Calu3 (cell line): ENCODE results near the gene INO80E. TPM values are rescaled to one million over a fixed set of nuclear protein-coding genes. Genes with fewer than 3 reads are reported as not detected.
A peak's percentile ranks its signal among the peaks of the same experiment; 100 is the strongest.

Source experiments
- BruUV-seq: library from RNA; stranded (reverse); fragments of 400-500 nt; replicated peaks from 2 replicates; lab custom pipeline; 2021; lab: Mats Ljungman, UMichigan
- CTCF ChIA-PET: fragments of 300-600 bp; sonication (Branson Sonifier 250); formaldehyde crosslinking; loops from one replicate; lab custom pipeline; 2022; ENCODE audit warnings: antibody characterized with exemption; lab: Charles Lee
- DNase-seq: peaks from one replicate; pipeline ENCODE4 v3.0.0; 2022
- H3K27ac Mint-ChIP-seq: one replicate; pipeline ENCODE4 v1.8.0; 2022; ENCODE audit warnings: mixed read lengths; ENCODE audit not compliant: unreplicated experiment
- H3K27me3 Mint-ChIP-seq: one replicate; pipeline ENCODE4 v1.8.0; 2022; ENCODE audit warnings: mixed read lengths; ENCODE audit not compliant: unreplicated experiment
- H3K36me3 Mint-ChIP-seq: one replicate; pipeline ENCODE4 v1.8.0; 2022; ENCODE audit warnings: mild to moderate bottlenecking, moderate library complexity, mixed read lengths; ENCODE audit not compliant: insufficient read depth, unreplicated experiment
- H3K4me1 Mint-ChIP-seq: one replicate; pipeline ENCODE4 v1.8.0; 2022; ENCODE audit warnings: mild to moderate bottlenecking, low read depth, mixed read lengths; ENCODE audit not compliant: unreplicated experiment
- H3K4me3 Mint-ChIP-seq: one replicate; pipeline ENCODE4 v1.8.0; 2022; ENCODE audit warnings: mild to moderate bottlenecking, low read depth, moderate library complexity, mixed read lengths; ENCODE audit not compliant: unreplicated experiment
- H3K9me3 Mint-ChIP-seq: one replicate; pipeline ENCODE4 v1.8.0; 2022; ENCODE audit warnings: low read depth, mixed read lengths; ENCODE audit not compliant: unreplicated experiment
- CTCF ChIP-seq: fragments of 200-600 bp; IDR thresholded peaks from one replicate; pipeline ENCODE4 v1.8.0; 2022; ENCODE audit warnings: antibody characterized with exemption; ENCODE audit not compliant: unreplicated experiment
- intact Hi-C: fragments of 100-400 bp; cut with micrococcal nuclease; formaldehyde crosslinking; loops from one replicate; pipeline ENCODE4 v1.10.0; 2022; ENCODE audit not compliant: unreplicated experiment
- total RNA-seq: library from RNA; stranded (reverse); gene quantifications from 2 replicates; pipeline ENCODE4 v1.2.3, GENCODE V29; 2022

The INO80E gene
- total RNA-seq, 1 experiment from 2014 or later: 107 TPM

GRCh38 chr16:29971304-29971703 is 24.7 kb upstream of the INO80E start:
- Mint-ChIP-seq H3K9me3 (no peaks in the 10 kb centered on the region), H3K27me3 (no peaks in the 10 kb centered on the region), H3K36me3 (peaks cover 62% of the 10 kb centered on the region), H3K27ac (no peak overlapping the region), H3K4me1 (peaks cover 19% of the 10 kb centered on the region), H3K4me3 (no peak overlapping the region)
- no peak for TF ChIP-seq CTCF
- intact Hi-C loops: loop anchor here (10.0 kb wide), 1 partner anchor 47 kb away; the partner anchor contains the start of gene KCTD13
- CTCF ChIA-PET: no interaction called here
- no peak for DNase-seq
- BruUV-seq: no TSS peak

- intact Hi-C loops: loop anchor here (10.0 kb wide), 1 partner anchor 48 kb away; the partner anchor contains the start of gene KCTD13
- Mint-ChIP-seq H3K9me3 (no peaks in the 10 kb centered on the region), H3K27me3 (no peaks in the 10 kb centered on the region), H3K36me3 (peaks cover 67% of the 10 kb centered on the region), H3K27ac (peak overlapping the region; percentile 89), H3K4me1 (peaks cover 26% of the 10 kb centered on the region), H3K4me3 (no peak overlapping the region)
- CTCF ChIA-PET: interaction anchor here (0.8 to 1.8 kb wide), 3 partner anchors 11 to 28 kb away, joined by 3 to 17 read pairs (median 15); partner anchors contain the start of gene TMEM219
- BruUV-seq: no TSS peak
- no peak for TF ChIP-seq CTCF
- no peak for DNase-seq
Observed at GRCh38 chr16:29972500-29972899, 23.5 kb upstream of the INO80E start.

- intact Hi-C loops: loop anchor here (10.0 kb wide), 1 partner anchor 48 kb away; the partner anchor contains the start of gene KCTD13
- Mint-ChIP-seq H3K4me3 (peak overlapping the region; percentile 85), H3K27me3 (no peaks in the 10 kb centered on the region), H3K36me3 (peaks cover 66% of the 10 kb centered on the region), H3K9me3 (no peaks in the 10 kb centered on the region), H3K4me1 (peaks cover 26% of the 10 kb centered on the region), H3K27ac (peak overlapping the region; percentile 89)
- BruUV-seq: no TSS peak
- no peak for DNase-seq
- CTCF ChIA-PET: interaction anchor here (0.6 to 1.8 kb wide), 9 partner anchors 11 to 156 kb away, joined by 3 to 17 read pairs (median 4); partner anchors contain the start of genes ASPHD1, SEZ6L2 and TMEM219
- TF ChIP-seq CTCF: no peak
Observed at GRCh38 chr16:29972992-29973383, 23.1 kb upstream of the INO80E start.

GRCh38 chr16:29973384-29974246 is 22.4 kb upstream of the INO80E start, which contains the start of gene TAOK2:
Gene TAOK2 (plus strand): TSS chr16:29973868. CDS start chr16:29977773, 3,905 bp downstream.
- Mint-ChIP-seq H3K27ac (peak within 1 kb of the TSS; percentile 89), H3K4me3 (peak within 1 kb of the TSS; percentile 85), H3K27me3 (no peaks in the 10 kb centered on the region), H3K9me3 (no peaks in the 10 kb centered on the region), H3K4me1 (peaks cover 26% of the 10 kb centered on the region), H3K36me3 (peaks cover 63% of the 10 kb centered on the region)
- no TSS peak for BruUV-seq
- TF ChIP-seq CTCF: no peak
- intact Hi-C loops: loop anchor here (10.0 kb wide), 1 partner anchor 49 kb away; the partner anchor contains the start of gene KCTD13
- CTCF ChIA-PET: interaction anchor here (0.6 to 1.8 kb wide), 9 partner anchors 12 to 157 kb away, joined by 3 to 17 read pairs (median 4); partner anchors contain the start of genes ASPHD1, SEZ6L2 and TMEM219
- peak; percentile 99 for DNase-seq
